Measurements from ENCODE around the gene GATAD2A. TPM values are rescaled to one million over a fixed set of nuclear protein-coding genes. Genes with fewer than 3 reads are reported as not detected.
A peak's percentile ranks its signal among the peaks of the same experiment; 100 is the strongest.

GATAD2A gene
- total and polyA plus RNA-seq, 2 donors from 2014 or later, result 18.0 to 91.0 TPM

DNA sequence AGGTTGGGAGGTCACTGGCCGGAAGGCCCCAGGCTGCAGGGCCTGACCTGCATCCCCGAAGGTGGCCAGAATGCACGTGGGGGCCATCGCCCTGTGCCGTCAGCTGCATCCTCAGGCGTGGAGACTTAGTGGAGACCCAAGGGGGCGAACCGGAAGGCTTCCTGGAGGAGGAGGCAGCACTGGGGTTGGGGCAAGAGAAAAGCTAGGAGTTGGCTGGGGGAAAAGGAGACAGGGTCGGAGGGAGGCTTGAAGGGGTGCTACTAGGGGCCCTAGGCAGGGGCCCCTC, 121.8 kb downstream of the GATAD2A start:
- no peak overlapping the region for H3K27ac ChIP-seq (ENCODE audit: low read depth in 2 of 2, low read length in 2 of 2)
- H3K4me3 ChIP-seq (ENCODE audit: low read length in 3 of 3), result no peak overlapping the region
- FAIRE-seq (no peak), DNase-seq (no peak)
- H3K36me3 ChIP-seq (ENCODE audit: control insufficient read depth in 2 of 3, insufficient read depth in 3 of 3, low read length in 3 of 3), result peaks cover 0 to 5% (median 3%) of the 10 kb centered on the region in 3 donors
- TF ChIP-seq, protein P1, sequence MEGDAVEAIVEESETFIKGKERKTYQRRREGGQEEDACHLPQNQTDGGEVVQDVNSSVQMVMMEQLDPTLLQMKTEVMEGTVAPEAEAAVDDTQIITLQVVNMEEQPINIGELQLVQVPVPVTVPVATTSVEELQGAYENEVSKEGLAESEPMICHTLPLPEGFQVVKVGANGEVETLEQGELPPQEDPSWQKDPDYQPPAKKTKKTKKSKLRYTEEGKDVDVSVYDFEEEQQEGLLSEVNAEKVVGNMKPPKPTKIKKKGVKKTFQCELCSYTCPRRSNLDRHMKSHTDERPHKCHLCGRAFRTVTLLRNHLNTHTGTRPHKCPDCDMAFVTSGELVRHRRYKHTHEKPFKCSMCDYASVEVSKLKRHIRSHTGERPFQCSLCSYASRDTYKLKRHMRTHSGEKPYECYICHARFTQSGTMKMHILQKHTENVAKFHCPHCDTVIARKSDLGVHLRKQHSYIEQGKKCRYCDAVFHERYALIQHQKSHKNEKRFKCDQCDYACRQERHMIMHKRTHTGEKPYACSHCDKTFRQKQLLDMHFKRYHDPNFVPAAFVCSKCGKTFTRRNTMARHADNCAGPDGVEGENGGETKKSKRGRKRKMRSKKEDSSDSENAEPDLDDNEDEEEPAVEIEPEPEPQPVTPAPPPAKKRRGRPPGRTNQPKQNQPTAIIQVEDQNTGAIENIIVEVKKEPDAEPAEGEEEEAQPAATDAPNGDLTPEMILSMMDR (IDR thresholded peaks at IDR 0.05; ENCODE audit: borderline replicate concordance, extremely low read depth, insufficient read depth), result no peak
- H3K9me3 ChIP-seq (ENCODE audit: control insufficient read depth in 2 of 3, insufficient read depth in 1 of 3, low read length in 3 of 3), result no peaks in the 10 kb centered on the region
- peaks cover 0 to 2% (median 0%) of the 10 kb centered on the region in 3 donors for H3K4me1 ChIP-seq (ENCODE audit: control insufficient read depth in 2 of 3, insufficient read depth in 2 of 3, low read depth in 1 of 3, low read length in 3 of 3)
- intact Hi-C loops (cut with DNase I), result no loop called here
- no peak overlapping the region for H3K9ac ChIP-seq (ENCODE audit: low read length in 3 of 3)
- no peaks in the 10 kb centered on the region for H3K27me3 ChIP-seq (ENCODE audit: control insufficient read depth, insufficient read depth, low read length)

DNA sequence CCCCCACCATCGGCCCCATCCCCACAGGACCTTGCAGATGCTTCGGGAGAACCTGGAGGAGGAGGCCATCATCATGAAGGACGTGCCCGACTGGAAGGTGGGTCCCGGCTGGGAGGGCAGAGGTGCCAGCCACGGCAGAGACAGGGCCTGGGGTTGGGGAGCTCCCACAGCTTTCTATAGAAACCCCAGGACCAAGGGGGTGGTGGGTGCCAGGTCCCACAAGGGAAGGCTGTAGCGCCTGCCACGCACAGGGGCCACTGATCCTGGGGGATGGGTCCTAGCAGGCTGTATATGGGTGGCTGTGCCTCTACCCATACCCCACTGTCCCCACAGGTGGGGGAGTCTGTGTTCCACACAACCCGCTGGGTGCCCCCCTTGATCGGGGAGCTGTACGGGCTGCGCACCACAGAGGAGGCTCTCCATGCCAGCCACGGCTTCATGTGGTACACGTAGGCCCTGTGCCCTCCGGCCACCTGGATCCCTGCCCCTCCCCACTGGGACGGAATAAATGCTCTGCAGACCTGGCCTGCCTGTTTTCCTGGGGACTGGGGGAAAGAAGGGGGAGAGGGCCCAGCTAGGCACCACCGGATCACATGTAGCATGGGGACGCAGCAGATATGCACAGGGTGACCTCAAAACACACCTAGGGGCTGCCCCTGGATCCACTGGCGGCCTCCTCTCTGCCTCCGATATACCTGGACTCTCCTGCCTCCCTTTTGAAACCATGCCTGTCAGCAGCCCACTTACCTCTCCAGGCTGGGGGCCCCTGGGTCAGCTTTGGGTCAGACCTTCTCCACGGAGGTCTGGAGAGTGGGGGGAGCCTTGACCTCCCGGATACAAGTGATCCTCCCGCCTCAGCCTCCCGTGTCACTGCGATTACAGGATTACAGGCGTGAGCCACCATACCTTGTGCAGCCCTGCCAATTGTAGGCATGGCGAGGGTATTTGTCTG, 122.5 kb downstream of the GATAD2A start:
- TF ChIP-seq, protein P1 (IDR thresholded peaks at IDR 0.05; ENCODE audit: borderline replicate concordance, extremely low read depth, insufficient read depth), result no peak
- FAIRE-seq (no peak), DNase-seq (no peak)
- intact Hi-C loops (cut with DNase I), result no loop called here
- Histone ChIP-seq H3K27ac (ENCODE audit: low read depth in 2 of 2, low read length in 2 of 2) (no peak overlapping the region), H3K27me3 (ENCODE audit: control insufficient read depth, insufficient read depth, low read length) (no peaks in the 10 kb centered on the region), H3K36me3 (ENCODE audit: control insufficient read depth in 2 of 3, insufficient read depth in 3 of 3, low read length in 3 of 3) (peaks cover 0 to 5% (median 3%) of the 10 kb centered on the region in 3 donors), H3K4me1 (ENCODE audit: control insufficient read depth in 2 of 3, insufficient read depth in 2 of 3, low read depth in 1 of 3, low read length in 3 of 3) (peaks cover 0 to 2% (median 0%) of the 10 kb centered on the region in 3 donors), H3K9ac (ENCODE audit: low read length in 3 of 3) (no peak overlapping the region), H3K4me3 (ENCODE audit: low read length in 3 of 3) (no peak overlapping the region), H3K9me3 (ENCODE audit: control insufficient read depth in 2 of 3, insufficient read depth in 1 of 3, low read length in 3 of 3) (no peaks in the 10 kb centered on the region)

DNA sequence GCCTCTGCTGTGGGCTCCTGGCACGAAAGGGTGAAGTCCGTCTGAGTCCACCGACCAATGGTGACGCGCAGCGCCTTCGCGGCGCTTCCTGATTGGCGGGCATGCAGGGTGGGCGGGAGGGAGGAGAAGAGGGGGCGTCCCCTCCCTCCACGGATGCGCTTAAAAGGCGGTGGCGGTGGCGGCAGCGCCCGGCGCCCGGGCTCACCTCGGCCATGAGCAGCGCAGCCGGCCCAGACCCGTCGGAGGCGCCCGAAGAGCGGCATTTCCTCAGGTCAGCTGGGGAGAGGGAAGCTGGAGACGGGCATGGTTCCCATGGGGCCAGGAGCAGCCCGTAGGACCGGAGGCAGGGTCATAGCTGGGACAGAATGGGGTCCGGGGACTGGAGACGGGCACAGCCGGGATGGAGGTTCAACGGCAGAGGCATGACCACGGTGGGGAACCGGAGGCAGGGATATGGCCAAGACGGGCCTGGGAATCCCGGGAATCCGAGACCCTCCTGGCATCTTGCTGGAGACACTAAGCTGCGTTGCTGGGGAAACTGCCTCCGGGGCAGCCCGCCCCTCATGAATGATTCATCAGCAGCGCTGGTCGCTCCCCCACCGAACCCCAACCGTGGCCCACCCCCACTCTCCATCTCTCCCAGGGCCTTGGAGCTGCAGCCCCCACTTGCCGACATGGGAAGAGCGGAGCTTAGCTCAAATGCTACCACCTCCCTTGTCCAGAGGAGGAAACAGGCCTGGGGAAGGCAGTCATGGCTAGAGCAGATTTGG, 123.4 kb downstream of the GATAD2A start, which contains the start of gene YJEFN3:
TSS of gene YJEFN3 (plus strand) at position 191 of the 770 bp plus-strand sequence. CDS start at position 213, 22 bp downstream.
- DNase-seq (peak in 4 of 5 donors; percentile 64 to 75 (median 73)), FAIRE-seq (no peak)
- Histone ChIP-seq H3K27me3 (ENCODE audit: control insufficient read depth, insufficient read depth, low read length) (no peaks in the 10 kb centered on the region), H3K9me3 (ENCODE audit: control insufficient read depth in 2 of 3, insufficient read depth in 1 of 3, low read length in 3 of 3) (no peaks in the 10 kb centered on the region), H3K27ac (ENCODE audit: low read depth in 2 of 2, low read length in 2 of 2) (no peak within 1 kb of the TSS), H3K4me1 (ENCODE audit: control insufficient read depth in 2 of 3, insufficient read depth in 2 of 3, low read depth in 1 of 3, low read length in 3 of 3) (peaks cover 0 to 2% (median 0%) of the 10 kb centered on the region in 3 donors), H3K36me3 (ENCODE audit: control insufficient read depth in 2 of 3, insufficient read depth in 3 of 3, low read length in 3 of 3) (peaks cover 0 to 5% (median 3%) of the 10 kb centered on the region in 3 donors), H3K9ac (ENCODE audit: low read length in 3 of 3) (no peak within 1 kb of the TSS), H3K4me3 (ENCODE audit: low read length in 3 of 3) (no peak within 1 kb of the TSS)
- intact Hi-C loops (cut with DNase I), result no loop called here
- TF ChIP-seq, protein P1 (IDR thresholded peaks at IDR 0.05; ENCODE audit: borderline replicate concordance, extremely low read depth, insufficient read depth), result no peak

Measured in kidney (tissue), 14 donors.